Measurements from ENCODE around the gene UGT1A9. TPM values are rescaled to one million over a fixed set of nuclear protein-coding genes. Genes with fewer than 3 reads are reported as not detected.

UGT1A9 gene
- polyA plus RNA-seq, 3 donors from 2014 or later, result not detected

DNA sequence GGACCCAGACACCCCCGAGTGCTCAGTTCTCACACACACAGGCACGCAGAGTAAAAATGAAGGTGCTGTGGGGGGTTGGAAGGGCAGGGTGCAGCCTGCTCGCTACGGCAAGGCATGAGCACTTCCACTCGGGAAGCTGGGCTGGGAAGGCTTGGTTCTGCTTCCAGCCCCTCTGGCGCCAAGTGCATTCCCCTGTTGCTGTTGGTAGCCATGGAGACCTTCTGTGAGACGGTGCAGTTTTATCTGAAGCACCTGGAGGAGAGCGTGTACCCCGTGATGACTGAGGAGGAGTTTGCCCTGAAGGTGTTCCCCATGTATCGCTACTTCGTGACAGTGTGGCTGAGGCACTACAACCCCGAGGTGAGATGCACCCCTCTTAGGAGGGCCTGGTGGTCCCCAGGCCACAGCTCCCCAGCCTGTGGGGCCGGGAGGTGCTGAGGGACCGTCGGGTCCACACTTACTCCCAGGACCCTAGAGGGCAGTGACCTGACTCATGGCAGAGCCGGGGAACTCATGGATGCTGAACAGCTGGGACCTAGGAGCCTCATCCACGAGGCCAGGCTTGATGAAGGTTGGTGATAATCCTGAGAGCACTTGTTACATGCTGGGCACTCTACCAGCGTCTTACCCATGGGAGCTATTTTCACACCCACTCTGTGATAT lies 121.9 kb downstream of the UGT1A9 start:
- H3K9me3 Mint-ChIP-seq, result no peaks in the 10 kb centered on the region

DNA sequence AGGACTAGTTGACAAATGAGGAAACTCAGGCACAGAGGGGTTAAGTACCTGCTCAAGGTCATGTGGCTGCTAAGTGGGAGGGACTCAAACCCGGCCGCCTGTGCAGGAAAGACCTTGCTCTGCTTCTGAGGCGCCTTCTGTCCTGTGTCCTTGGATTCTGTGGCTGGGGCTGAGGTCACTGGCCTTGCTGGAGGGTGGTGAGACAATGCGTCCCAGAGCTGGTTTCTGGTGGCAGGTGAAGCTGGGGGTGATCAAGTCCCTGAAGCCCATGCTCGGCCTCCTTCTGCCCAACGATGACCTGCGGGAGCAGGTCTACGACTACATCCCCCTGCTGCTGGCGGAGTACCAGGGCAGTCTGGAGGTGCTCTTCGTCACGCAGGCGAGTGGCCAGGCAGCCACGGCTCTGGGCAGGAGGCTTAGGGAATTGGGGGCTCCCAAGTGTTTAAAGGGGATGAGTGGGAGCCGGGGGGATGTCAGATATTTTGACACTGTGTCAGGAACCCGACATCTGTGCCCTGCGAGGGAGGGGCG lies 122.5 kb downstream of the UGT1A9 start:
- no peaks in the 10 kb centered on the region for H3K4me1 Mint-ChIP-seq
- peaks cover 0 to 3% (median 2%) of the 10 kb centered on the region in 3 donors for H3K27me3 Mint-ChIP-seq (ENCODE audit: low read depth in 3 of 3)
- no peak for DNase-seq
- no peak overlapping the region for H3K4me3 Mint-ChIP-seq
- no peaks in the 10 kb centered on the region for H3K36me3 Mint-ChIP-seq
- no peak overlapping the region for H3K27ac Mint-ChIP-seq
- H3K9me3 Mint-ChIP-seq, result no peaks in the 10 kb centered on the region

More for the DNA sequence above, 121.9 kb downstream of the UGT1A9 start:
- Mint-ChIP-seq H3K27me3 (ENCODE audit: low read depth in 3 of 3) (peaks cover 0 to 2% (median 2%) of the 10 kb centered on the region in 3 donors), H3K27ac (no peak overlapping the region), H3K36me3 (no peaks in the 10 kb centered on the region), H3K4me1 (no peaks in the 10 kb centered on the region), H3K4me3 (no peak overlapping the region)
- no peak for DNase-seq

DNA sequence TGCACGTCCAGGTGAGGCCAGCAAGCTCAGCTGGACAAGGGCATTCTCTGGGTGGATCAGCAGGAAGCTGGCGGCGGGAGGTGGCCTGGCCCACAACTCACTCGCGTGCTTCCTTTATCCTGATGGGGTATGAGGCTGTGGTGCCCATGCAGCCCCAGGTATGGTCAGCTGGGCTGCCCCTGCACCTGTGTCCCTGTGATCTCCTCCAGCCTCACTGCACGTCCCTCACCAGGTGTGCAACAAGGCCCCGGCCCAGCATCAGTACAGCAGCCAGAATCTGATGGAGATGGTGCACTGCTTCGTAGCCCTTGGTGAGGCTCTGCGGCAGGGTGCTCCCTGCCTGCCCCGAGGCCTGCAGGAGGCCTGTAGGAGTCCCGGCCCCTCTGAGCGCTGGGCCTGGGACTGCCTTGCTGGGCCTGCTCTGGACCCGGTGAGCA lies 124.1 kb downstream of the UGT1A9 start:
- no peak for DNase-seq
- Mint-ChIP-seq H3K36me3 (no peaks in the 10 kb centered on the region), H3K4me3 (no peak overlapping the region), H3K4me1 (no peaks in the 10 kb centered on the region), H3K27me3 (ENCODE audit: low read depth in 3 of 3) (peaks cover 0 to 6% (median 2%) of the 10 kb centered on the region in 3 donors), H3K9me3 (no peaks in the 10 kb centered on the region), H3K27ac (no peak overlapping the region)

DNA sequence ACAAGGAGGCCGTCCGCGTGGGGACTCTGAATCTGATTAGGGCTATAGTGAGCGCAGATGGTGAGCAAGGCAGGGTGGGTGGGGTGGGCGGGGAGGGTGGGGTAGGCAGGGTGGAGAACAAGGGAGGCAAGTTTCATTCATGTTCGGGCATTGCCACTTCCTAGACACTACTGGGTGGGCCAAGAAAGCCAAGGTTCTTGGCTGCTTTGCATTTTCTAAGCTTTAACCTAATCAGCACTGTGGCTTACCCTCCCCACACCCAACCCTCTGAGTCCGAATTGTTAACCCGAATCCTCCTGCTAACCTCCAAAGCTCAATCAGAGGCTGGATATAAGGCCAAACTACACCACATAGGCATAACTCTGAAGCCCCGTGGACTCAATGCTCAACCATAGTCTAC lies 124.6 kb downstream of the UGT1A9 start:
- Mint-ChIP-seq H3K4me1 (no peaks in the 10 kb centered on the region), H3K27ac (no peak overlapping the region), H3K9me3 (no peaks in the 10 kb centered on the region), H3K4me3 (no peak overlapping the region), H3K27me3 (ENCODE audit: low read depth in 3 of 3) (peaks cover 0 to 6% (median 2%) of the 10 kb centered on the region in 3 donors), H3K36me3 (no peaks in the 10 kb centered on the region)
- no peak for DNase-seq

DNA sequence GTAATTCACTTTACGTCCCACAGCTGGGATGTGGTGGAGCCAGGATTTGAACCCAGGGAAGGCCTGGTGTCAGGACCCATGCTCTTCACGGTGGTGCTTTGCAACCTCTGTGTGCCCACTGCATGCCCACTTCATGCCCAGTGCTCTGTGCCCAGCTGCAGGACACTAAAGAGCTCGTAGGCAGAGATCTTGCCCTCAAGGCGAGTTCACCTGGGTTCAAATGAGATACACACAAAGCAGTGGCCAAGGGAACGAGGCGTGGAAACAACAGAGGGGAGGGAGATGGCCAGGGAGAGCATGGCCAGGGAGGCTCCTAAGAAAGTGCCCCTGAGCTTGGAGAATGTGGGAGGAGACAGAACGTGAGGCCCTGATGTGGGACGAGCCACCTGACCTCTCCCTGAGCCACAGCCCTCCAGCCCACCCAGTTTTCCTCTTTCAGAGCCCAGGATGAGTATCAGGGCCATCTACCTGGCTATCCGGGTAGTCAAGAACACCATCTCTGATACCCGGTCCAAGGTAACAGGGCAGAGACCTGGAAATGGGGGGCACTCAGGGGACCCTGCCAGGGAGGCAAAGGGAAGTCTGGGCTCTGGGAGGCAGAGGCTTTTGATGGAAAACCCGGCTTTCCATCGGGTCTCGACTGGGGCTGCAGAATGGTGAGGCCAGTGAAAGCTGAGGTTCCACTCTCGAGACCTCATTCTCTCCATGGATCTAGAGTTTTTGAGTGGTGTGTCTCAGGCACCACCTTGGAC lies 126.8 kb downstream of the UGT1A9 start:
- no peaks in the 10 kb centered on the region for H3K36me3 Mint-ChIP-seq
- H3K4me3 Mint-ChIP-seq, result no peak overlapping the region
- DNase-seq, result no peak
- no peaks in the 10 kb centered on the region for H3K4me1 Mint-ChIP-seq
- H3K9me3 Mint-ChIP-seq, result no peaks in the 10 kb centered on the region
- peaks cover 0 to 4% (median 2%) of the 10 kb centered on the region in 3 donors for H3K27me3 Mint-ChIP-seq (ENCODE audit: low read depth in 3 of 3)
- H3K27ac Mint-ChIP-seq, result peak overlapping the region in 1 of 6 donors; percentile 61

DNA sequence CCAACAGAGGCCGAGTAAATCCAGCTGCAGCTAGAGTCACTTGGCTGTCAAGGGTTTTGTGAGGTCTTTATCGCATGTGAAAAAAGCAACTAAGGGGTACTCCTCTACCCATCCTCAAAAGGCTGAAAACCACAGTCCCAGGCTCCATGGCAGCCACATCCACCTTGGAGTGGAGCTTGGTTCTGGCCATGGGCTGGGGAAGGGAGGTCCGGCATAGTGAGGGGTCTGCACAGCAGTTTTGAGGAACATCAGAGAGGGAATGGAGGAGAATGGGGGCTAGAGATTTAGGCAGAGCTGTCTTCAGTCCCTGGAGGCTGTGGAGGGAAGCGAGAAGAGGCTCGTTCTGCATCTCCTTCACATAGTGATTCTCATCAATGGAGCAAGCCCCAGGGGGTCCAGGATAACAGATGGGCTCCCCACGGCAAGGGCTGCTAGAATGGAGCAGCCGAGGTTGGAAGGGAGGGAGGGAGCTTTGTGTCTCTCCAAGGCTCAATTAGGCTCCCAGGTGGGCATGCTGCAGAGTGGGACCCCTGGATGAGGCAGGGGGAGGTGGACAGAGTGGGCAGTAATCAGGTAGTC lies 127.5 kb downstream of the UGT1A9 start:
- no peaks in the 10 kb centered on the region for H3K9me3 Mint-ChIP-seq
- DNase-seq, result no peak
- H3K27ac Mint-ChIP-seq, result no peak overlapping the region
- no peak overlapping the region for H3K4me3 Mint-ChIP-seq
- peaks cover 0 to 4% (median 2%) of the 10 kb centered on the region in 3 donors for H3K27me3 Mint-ChIP-seq (ENCODE audit: low read depth in 3 of 3)
- no peaks in the 10 kb centered on the region for H3K36me3 Mint-ChIP-seq
- H3K4me1 Mint-ChIP-seq, result no peaks in the 10 kb centered on the region

DNA sequence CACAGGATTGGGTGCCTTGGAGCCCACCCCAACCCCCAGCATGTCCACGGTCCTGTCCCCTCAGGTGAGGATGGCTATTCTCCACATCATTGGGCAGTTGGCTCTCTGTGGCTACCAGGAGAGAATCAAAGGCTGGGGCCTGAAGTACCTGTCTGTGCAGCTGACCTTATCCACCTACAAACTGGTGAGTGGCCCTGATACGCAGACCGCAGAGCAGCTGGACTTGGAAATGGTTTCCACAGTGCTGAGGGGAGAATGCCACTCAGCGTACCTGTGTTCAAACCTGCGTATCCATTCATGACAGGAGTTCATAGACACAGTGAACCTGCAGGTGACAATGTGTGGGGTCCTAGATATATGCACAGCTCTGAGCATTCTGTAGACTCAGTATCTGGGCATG lies 128.0 kb downstream of the UGT1A9 start:
- H3K27me3 Mint-ChIP-seq (ENCODE audit: low read depth in 3 of 3), result peaks cover 0 to 4% (median 2%) of the 10 kb centered on the region in 3 donors

DNA sequence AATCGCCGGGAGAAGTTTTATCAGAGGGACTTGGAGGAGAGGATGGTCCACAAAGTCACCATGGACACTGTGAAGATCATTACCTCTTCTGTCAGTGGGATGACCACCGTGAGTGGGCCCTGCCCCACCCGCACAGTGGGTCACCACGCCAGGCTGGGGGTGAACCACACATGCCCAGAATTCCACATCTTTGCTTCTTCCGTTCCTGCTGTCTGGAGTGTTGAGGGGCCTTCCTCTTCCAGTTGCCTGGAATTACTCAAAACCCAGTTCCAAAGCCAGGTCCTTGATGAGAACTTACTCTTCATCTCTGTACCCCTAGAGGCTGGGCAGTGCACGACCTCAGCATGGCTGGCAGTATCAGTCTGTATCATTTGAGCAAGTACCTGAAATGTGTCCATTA lies 128.5 kb downstream of the UGT1A9 start:
- H3K4me1 Mint-ChIP-seq, result no peaks in the 10 kb centered on the region
- H3K27me3 Mint-ChIP-seq (ENCODE audit: low read depth in 3 of 3), result peaks cover 3 to 5% (median 4%) of the 10 kb centered on the region in 3 donors
- no peak overlapping the region for H3K27ac Mint-ChIP-seq
- H3K36me3 Mint-ChIP-seq, result no peaks in the 10 kb centered on the region
- no peak for DNase-seq
- H3K9me3 Mint-ChIP-seq, result no peaks in the 10 kb centered on the region
- H3K4me3 Mint-ChIP-seq, result no peak overlapping the region

More for the DNA sequence above, 128.0 kb downstream of the UGT1A9 start:
- no peak overlapping the region for H3K27ac Mint-ChIP-seq
- DNase-seq, result no peak
- H3K4me3 Mint-ChIP-seq, result no peak overlapping the region
- no peaks in the 10 kb centered on the region for H3K9me3 Mint-ChIP-seq
- no peaks in the 10 kb centered on the region for H3K4me1 Mint-ChIP-seq
- no peaks in the 10 kb centered on the region for H3K36me3 Mint-ChIP-seq

DNA sequence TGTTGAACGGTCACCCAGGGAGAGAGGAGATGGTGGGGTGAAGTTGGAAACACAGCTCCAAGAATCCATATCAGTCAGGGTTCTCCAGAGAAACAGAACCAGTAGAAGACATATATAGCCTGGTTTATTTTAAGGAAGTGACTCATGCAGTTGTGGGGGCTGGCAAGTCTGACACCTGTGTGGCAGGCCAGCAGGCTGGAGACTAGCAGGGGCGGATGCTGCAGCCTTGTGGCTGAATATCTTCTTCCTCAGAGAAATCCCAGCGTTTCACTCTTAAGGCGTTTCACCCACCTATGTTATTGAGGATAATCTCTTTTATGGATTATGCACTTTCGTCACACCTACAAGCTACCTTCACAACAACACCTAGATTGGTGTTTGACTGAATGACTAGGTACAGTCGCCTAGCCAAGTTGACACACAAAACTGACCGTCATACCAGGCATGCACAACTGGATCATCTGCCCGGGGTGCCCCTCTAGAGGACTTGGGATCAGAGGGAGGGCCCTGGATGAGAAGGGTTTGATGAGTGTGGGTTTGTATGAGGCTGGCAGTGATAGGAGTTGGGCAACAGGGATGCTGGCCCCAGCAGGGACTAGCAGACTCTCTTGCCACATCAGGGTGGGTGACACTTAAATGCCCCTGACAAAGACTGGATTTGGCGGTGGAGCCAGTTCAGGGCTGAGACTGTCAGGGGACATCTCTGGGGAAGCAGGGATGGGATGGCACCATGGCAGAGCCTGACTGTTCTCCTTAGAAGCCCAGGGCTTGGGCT lies 129.8 kb downstream of the UGT1A9 start:
- Mint-ChIP-seq H3K27ac (no peak overlapping the region), H3K36me3 (no peaks in the 10 kb centered on the region), H3K4me1 (no peaks in the 10 kb centered on the region), H3K4me3 (no peak overlapping the region), H3K27me3 (ENCODE audit: low read depth in 3 of 3) (peaks cover 4 to 5% (median 5%) of the 10 kb centered on the region in 3 donors), H3K9me3 (no peaks in the 10 kb centered on the region)
- DNase-seq, result no peak

DNA sequence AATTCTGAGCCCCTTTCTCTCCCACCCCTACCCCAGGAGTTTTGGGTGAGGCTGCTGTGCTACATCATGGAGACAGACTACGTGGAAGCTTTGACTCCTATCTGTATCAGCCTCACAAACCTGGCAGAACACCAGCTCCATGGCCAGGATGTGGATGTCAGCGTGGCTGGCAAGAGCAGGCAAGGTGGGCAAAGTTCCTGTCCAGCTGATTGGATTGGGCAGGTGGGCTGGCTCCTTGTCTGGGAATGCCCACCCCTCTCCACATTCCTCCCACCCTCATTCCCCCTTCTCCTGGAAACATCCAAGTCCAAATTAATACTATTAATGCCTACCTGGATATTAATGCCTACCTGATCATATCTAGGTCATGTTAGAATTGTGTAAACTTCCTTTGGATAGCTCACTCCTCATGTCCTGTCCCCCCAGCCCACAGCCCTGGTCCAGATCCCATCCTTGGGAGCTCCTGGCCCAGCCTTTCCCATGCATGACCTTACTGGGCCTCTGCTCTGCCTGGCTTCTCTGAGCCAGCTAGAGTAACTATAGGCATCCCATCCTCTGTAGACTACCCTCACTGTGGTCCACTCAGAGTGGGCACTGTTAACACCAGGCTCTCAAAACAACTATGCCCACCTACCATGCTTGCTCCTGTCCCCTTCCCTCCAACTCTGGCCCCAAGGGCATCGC lies 130.6 kb downstream of the UGT1A9 start:
- H3K36me3 Mint-ChIP-seq, result no peaks in the 10 kb centered on the region
- H3K27me3 Mint-ChIP-seq (ENCODE audit: low read depth in 3 of 3), result peaks cover 4 to 5% (median 5%) of the 10 kb centered on the region in 3 donors
- DNase-seq, result no peak
- no peaks in the 10 kb centered on the region for H3K4me1 Mint-ChIP-seq
- H3K9me3 Mint-ChIP-seq, result no peaks in the 10 kb centered on the region
- H3K27ac Mint-ChIP-seq, result no peak overlapping the region
- H3K4me3 Mint-ChIP-seq, result no peak overlapping the region

DNA sequence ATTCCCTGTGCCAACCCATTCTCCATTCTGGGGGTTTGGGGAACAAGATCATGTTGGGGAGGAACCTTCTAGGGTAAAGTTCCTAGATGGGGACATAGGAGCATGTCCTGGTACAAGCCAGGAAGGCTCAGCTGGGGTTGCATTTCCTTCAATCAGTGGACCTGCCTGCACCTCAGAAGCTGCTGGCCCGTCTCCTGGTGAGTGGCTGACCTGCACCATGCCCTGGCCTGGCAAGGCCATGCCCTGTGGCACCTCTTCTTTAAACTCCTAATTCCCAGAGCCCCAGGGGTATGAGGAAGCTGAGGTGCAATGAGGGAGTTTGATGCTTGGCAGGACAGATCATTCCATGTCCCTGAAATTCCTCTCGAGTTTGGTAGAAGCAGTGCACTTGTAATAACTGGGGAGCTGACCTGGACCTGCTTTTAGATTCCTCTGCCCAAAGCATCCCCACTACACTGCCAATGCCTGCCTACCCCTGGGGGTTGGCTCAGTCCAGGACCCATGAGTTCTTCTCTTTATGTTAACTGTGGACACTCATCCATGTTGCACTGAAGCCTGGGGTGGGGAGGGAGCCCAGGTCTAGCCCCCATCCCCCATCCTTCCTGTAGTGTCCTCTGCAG lies 131.7 kb downstream of the UGT1A9 start:
- Mint-ChIP-seq H3K4me3 (no peak overlapping the region), H3K36me3 (no peaks in the 10 kb centered on the region), H3K27ac (no peak overlapping the region), H3K27me3 (ENCODE audit: low read depth in 3 of 3) (peaks cover 4 to 5% (median 5%) of the 10 kb centered on the region in 3 donors), H3K4me1 (no peaks in the 10 kb centered on the region), H3K9me3 (no peaks in the 10 kb centered on the region)
- DNase-seq, result no peak

DNA sequence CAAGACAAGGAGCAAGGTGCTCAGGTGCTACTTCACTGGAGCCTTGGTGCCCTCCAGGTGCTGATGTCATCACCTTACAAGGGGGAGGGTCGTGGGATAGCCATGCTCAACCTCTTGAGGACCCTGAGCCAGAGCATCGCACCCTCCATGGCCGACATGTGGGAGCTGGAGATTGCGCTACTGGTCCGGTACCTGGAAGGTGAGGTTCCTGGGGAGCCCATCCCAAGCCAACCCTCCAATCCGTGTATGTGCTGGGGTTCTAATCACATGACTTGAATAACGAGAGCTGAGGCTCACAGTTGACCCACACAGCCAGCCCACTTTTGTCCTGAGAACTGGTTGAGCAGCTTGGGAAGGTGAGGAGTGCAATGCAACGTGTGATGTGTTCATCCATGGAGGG lies 132.3 kb downstream of the UGT1A9 start:
- no peak overlapping the region for H3K4me3 Mint-ChIP-seq
- peaks cover 5 to 9% (median 5%) of the 10 kb centered on the region in 3 donors for H3K27me3 Mint-ChIP-seq (ENCODE audit: low read depth in 3 of 3)
- no peak overlapping the region for H3K27ac Mint-ChIP-seq
- no peak for DNase-seq
- no peaks in the 10 kb centered on the region for H3K36me3 Mint-ChIP-seq
- H3K9me3 Mint-ChIP-seq, result no peaks in the 10 kb centered on the region
- no peaks in the 10 kb centered on the region for H3K4me1 Mint-ChIP-seq
